SK-MEL-5 (cell line): ENCODE results near the gene STK16. TPM values are rescaled to one million over a fixed set of nuclear protein-coding genes. Genes with fewer than 3 reads are reported as not detected.
"Not testable (repeated sequence)": the region's sequence is repeated elsewhere in the genome, so short reads cannot be mapped to it uniquely, and the experiment has no call there.

Source experiments
- DNase-seq: peaks from one replicate; pipeline ENCODE4 v3.0.0-alpha.2; 2016; ENCODE audit warnings: low read depth, low spot score
- in situ Hi-C: cut with HindIII; loops from 2 replicates; pipeline ENCODE4 v1.10.0; 2016; ENCODE audit warnings: low sequenced_read_pairs, high pct_unique_total_duplicates, low pct_unique_long_range_greater_than_20kb
- total RNA-seq: library from RNA; depleted of rRNA; stranded (reverse); fragments of >200 nt; shearing (Covaris generic); gene quantifications from 2 replicates; pipeline ENCODE4 v1.2.3, GENCODE V29; 2014

STK16 gene
- total RNA-seq, 1 experiment from 2014 or later: 21.7 TPM

GRCh38 chr2:219278655-219279150 lies 33.4 kb downstream of the STK16 start:
- in situ Hi-C loops: no loop called here
- DNase-seq: no peak

- in situ Hi-C loops: no loop called here
- DNase-seq: peak; percentile 94
Observed at GRCh38 chr2:219279151-219279915, 34.1 kb downstream of the STK16 start, which contains the start of gene DNAJB2. Gene DNAJB2, plus strand, starts transcription at chr2:219279366. Its CDS starts 468 bp downstream, at chr2:219279834.

GRCh38 chr2:219279916-219280516 lies 34.7 kb downstream of the STK16 start:
- in situ Hi-C loops: no loop called here
- DNase-seq: no peak

- no peak for DNase-seq
Observed at GRCh38 chr2:219280651-219281050, 35.4 kb downstream of the STK16 start.

GRCh38 chr2:219281588-219281987 lies 36.3 kb downstream of the STK16 start:
- in situ Hi-C loops: no loop called here
- no peak for DNase-seq

More at GRCh38 chr2:219280651-219281050, 35.4 kb downstream of the STK16 start:
- in situ Hi-C loops: no loop called here

- in situ Hi-C loops: no loop called here
- no peak for DNase-seq
Observed at GRCh38 chr2:219282375-219282774, 37.1 kb downstream of the STK16 start.

- DNase-seq: no peak
- in situ Hi-C loops: no loop called here
Observed at GRCh38 chr2:219282943-219283581, 37.8 kb downstream of the STK16 start.

GRCh38 chr2:219284501-219285372 lies 39.5 kb downstream of the STK16 start:
- in situ Hi-C loops: no loop called here
- DNase-seq: no peak

GRCh38 chr2:219285373-219285735 lies 40.1 kb downstream of the STK16 start:
- DNase-seq: no peak
- in situ Hi-C loops: no loop called here

- no peak for DNase-seq
- in situ Hi-C loops: no loop called here
Observed at GRCh38 chr2:219285894-219286425, 40.7 kb downstream of the STK16 start.

GRCh38 chr2:219286436-219287115 lies 41.3 kb downstream of the STK16 start:
- in situ Hi-C loops: no loop called here
- DNase-seq: no peak

- in situ Hi-C loops, DNase-seq: not testable (repeated sequence)
Observed at GRCh38 chr2:219287116-219287440, 41.8 kb downstream of the STK16 start.

- in situ Hi-C loops: no loop called here
- no peak for DNase-seq
Observed at GRCh38 chr2:219287580-219288265, 42.4 kb downstream of the STK16 start.

- in situ Hi-C loops: no loop called here
Observed at GRCh38 chr2:219289195-219289536, 43.9 kb downstream of the STK16 start.

GRCh38 chr2:219289537-219290361 lies 44.5 kb downstream of the STK16 start:
- peak; percentile 52 for DNase-seq
- in situ Hi-C loops: no loop called here

More at GRCh38 chr2:219289195-219289536, 43.9 kb downstream of the STK16 start:
- no peak for DNase-seq
